ENCODE results near the gene EEFSEC.

EEFSEC gene

GRCh38 chr3:128203169-128203568 lies 49.9 kb downstream of the EEFSEC start:
- no peak overlapping the region for H3K4me3 ChIP-seq (ENCODE audit: low read length)
- TF ChIP-seq ZNF274 (IDR thresholded peaks at IDR 0.05; ENCODE audit: low read depth, low read length): no peak

DNA sequence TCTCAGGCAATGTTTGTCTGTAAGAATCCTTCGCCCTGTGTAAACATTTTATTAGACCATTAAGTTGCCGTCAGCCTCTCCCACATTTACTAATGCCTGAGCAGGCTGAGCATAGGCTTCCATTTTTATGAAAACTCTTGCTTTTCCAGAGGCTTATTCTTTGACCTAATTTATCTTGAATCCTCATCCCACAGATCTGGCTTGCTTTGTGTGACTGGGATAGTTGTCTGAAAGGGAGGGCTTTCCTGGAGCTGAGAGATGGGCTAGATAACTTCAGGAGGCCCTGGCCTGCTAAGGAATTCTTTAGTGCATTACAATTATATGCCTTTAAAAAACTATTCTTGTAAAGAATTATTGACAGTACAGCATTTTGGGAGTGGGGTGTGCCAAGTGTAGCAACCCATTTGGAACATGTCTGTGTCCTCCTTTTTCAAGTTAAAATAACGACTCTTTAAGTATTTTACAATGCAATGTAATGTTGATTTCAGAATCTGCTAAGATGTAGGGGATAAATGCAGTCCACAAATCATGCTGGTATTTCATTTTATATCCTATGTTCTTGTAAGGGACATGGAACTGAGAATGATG lies 52.4 kb downstream of the EEFSEC start:
- no peak overlapping the region for H3K4me3 ChIP-seq (ENCODE audit: low read length)
- TF ChIP-seq ZNF274 (IDR thresholded peaks at IDR 0.05; ENCODE audit: low read depth, low read length): no peak

GRCh38 chr3:128207951-128208350 lies 54.7 kb downstream of the EEFSEC start:
- no peak for TF ChIP-seq ZNF274 (IDR thresholded peaks at IDR 0.05; ENCODE audit: low read depth, low read length)
- no peak overlapping the region for H3K4me3 ChIP-seq (ENCODE audit: low read length)

DNA sequence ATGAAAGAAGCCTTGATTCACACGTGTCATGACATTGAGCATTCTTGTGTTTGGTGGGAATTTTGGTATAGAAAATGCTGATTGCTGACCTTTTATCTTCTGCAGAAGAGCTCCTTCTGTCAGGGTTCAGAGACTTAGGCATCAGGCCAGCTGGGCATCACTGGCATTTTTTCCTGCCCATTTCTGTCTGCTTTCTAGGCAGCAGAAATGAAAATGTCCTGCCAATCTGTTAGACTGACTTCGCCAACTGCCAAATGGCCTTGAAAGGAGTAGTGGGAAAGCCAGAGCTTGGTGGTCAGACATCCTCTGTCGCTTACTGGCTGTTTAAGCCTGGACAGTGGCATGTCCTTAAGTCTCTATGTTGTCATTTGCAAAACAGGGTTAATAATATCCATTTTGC lies 57.4 kb downstream of the EEFSEC start:
- no peak for TF ChIP-seq ZNF274 (IDR thresholded peaks at IDR 0.05; ENCODE audit: low read depth, low read length)
- H3K4me3 ChIP-seq (ENCODE audit: low read length): no peak overlapping the region

DNA sequence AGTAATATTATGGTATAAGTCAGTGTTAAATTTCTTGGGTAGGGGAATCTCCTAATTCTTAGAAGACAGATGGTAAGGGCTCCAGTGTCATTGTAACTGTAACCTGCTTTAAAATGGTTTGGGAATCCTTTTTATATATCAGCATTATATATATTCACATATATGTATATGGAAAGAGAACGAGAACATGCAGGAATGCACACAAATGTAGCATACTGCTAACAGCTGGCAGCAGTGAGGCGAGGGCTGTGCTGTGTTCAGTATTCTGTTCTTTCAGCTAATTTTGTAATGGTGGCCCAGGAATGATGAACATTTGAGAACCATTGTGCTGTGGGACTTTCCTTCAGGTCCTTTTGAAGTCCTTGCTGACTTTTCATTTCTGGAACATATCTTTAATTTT lies 60.8 kb downstream of the EEFSEC start:
- TF ChIP-seq ZNF274 (IDR thresholded peaks at IDR 0.05; ENCODE audit: low read depth, low read length): no peak
- H3K4me3 ChIP-seq (ENCODE audit: low read length): no peak overlapping the region

- no peak for TF ChIP-seq ZNF274 (IDR thresholded peaks at IDR 0.05; ENCODE audit: low read depth, low read length)
Observed at GRCh38 chr3:128215290-128215689, 62.0 kb downstream of the EEFSEC start.

GRCh38 chr3:128215800-128216495 lies 62.7 kb downstream of the EEFSEC start:
- no peak overlapping the region for H3K4me3 ChIP-seq (ENCODE audit: low read length)
- no peak for TF ChIP-seq ZNF274 (IDR thresholded peaks at IDR 0.05; ENCODE audit: low read depth, low read length)

More at GRCh38 chr3:128215290-128215689, 62.0 kb downstream of the EEFSEC start:
- no peak overlapping the region for H3K4me3 ChIP-seq (ENCODE audit: low read length)

DNA sequence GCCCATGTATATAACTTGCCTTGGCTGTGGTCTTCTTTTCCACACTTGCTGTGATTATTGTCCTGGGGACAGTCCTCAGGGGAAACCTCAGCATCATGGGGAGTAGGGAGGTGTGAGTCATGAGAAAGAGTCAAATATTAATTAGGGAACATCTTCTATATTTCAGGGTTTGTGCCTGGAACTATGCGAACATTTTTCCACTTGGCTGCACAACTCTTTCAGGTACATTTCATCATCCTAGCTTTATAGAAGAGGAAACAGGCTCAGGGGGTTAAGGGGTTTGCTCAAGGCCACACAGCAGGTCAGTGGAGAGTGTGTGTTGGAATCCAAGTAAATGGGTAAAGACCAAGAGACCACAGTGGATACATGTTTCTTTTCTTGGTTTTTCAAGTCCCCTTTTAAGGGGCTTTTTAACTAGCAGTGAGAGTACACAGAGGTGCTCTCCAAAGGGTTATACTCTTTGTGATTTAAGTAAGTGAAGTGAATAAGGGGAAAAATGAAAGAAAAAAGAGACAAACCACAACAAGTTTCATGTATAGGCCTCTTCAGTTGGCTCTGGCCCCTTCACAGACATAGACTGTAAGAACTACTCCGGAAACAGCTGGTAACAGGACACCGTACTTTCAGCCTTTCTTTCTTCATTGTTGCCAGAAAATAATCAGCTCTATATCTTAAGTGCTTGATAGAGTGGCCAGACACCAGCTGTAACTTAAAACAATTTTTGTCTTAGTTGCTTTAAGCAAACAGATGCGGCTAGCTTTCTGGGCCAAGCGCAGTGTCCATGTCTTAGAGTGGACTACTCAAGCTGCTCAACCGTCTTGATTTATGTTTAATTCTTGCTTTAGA lies 64.6 kb downstream of the EEFSEC start:
- no peak for TF ChIP-seq ZNF274 (IDR thresholded peaks at IDR 0.05; ENCODE audit: low read depth, low read length)
- H3K4me3 ChIP-seq (ENCODE audit: low read length): no peak overlapping the region

DNA sequence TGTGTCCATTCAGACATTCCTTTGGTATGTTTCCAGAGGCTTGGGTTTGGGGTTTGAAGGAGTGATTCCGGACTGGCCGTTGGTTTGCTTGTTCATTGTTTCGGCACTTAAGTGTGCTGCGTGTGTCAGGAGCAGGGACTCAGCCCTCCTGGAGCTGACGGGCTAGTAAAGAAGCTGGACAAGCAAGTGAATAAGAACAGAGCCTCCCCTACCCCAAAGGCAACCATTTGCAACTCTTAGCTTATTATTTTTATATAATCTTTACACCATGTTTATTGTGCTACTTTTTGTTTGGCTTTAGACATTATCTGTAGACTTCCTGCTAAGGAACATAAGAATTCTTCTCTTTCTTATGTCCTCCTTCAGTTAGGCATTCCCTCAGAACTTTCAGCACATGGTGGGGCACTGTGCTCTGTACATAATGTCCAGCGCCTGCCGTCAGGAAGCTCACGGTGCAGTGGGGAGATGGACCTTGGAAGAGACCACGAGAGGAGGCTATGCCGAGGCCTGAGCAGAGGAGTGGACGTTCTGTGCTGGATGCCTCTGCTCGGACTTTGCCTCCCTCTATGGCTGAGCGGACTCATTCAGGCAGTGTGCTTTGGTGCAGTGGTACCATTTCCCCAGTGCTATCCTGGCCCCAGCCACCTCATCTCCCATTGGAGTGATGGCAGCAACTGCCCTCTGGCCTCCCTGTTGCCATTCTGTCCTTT lies 65.4 kb downstream of the EEFSEC start:
- no peak overlapping the region for H3K4me3 ChIP-seq (ENCODE audit: low read length)
- TF ChIP-seq ZNF274 (IDR thresholded peaks at IDR 0.05; ENCODE audit: low read depth, low read length): no peak

- no peak for TF ChIP-seq ZNF274 (IDR thresholded peaks at IDR 0.05; ENCODE audit: low read depth, low read length)
- H3K4me3 ChIP-seq (ENCODE audit: low read length): no peak overlapping the region
Observed at GRCh38 chr3:128221328-128221727, 68.0 kb downstream of the EEFSEC start.

DNA sequence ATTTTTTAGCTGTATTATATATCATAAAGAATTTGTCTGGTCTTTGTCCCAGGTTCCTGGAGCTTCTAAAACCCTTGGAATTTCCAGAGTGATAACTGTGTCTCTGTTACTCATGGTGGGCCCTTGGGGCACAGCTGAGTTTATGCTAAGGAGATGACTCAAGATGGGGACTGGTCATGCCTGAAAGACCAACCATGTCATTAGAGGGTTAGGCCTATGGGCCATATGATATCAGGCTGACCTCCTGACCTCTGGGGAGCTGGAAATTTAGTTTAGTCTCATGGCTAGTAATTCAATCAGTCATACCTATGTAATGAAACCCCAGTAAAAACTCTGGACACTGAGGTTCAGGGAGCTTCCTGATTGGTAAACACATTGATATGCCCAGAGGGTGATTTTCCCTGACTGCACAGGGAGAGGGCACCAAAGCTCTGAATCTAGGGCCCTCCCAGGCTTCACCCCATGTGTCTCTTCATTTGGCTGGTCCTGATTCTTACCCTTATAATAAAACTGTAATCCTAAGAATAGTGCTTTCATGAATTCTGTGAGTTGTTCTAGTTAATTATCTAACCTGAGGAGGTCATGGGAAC lies 69.6 kb downstream of the EEFSEC start:
- TF ChIP-seq ZNF274 (IDR thresholded peaks at IDR 0.05; ENCODE audit: low read depth, low read length): no peak

DNA sequence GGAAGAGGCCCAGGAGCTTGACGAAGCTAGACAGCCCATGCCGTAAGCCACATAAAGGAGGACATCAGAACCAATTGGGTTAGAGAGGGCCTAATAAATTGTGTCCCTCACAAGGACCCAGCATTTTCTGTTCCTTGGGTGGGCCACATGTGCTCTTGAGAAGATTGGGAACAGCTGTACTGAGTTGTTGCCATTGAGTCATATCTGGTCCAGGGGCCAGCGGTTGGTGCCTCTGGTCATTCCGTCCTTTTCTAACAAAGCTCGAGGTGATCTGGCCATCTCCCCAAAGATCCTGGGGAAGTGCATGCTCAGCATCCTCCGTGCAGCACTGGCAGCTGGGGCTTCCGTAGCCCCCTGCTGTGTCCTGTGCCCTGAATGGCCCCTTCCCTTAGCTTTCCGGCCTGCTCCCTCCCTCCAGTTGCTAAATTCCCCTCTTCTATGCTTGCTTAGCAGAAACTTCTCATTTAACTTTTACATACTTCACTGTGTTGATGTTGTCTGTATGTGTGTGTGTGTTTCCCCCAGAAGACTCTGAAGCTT lies 73.0 kb downstream of the EEFSEC start:
- TF ChIP-seq ZNF274 (IDR thresholded peaks at IDR 0.05; ENCODE audit: low read depth, low read length): no peak
- no peak overlapping the region for H3K4me3 ChIP-seq (ENCODE audit: low read length)

More for the DNA sequence above, 69.6 kb downstream of the EEFSEC start:
- H3K4me3 ChIP-seq (ENCODE audit: low read length): no peak overlapping the region

GRCh38 chr3:128226795-128227395 lies 73.6 kb downstream of the EEFSEC start:
- no peak overlapping the region for H3K4me3 ChIP-seq (ENCODE audit: low read length)
- TF ChIP-seq ZNF274 (IDR thresholded peaks at IDR 0.05; ENCODE audit: low read depth, low read length): no peak

All from GM08714 (cell line).